ENCODE measurements around the gene CACNA1C. TPM values are rescaled to one million over a fixed set of nuclear protein-coding genes. Genes with fewer than 3 reads are reported as not detected.

The CACNA1C gene
- total RNA-seq, 1 donor from 2014 or later, result 11.7 TPM

DNA sequence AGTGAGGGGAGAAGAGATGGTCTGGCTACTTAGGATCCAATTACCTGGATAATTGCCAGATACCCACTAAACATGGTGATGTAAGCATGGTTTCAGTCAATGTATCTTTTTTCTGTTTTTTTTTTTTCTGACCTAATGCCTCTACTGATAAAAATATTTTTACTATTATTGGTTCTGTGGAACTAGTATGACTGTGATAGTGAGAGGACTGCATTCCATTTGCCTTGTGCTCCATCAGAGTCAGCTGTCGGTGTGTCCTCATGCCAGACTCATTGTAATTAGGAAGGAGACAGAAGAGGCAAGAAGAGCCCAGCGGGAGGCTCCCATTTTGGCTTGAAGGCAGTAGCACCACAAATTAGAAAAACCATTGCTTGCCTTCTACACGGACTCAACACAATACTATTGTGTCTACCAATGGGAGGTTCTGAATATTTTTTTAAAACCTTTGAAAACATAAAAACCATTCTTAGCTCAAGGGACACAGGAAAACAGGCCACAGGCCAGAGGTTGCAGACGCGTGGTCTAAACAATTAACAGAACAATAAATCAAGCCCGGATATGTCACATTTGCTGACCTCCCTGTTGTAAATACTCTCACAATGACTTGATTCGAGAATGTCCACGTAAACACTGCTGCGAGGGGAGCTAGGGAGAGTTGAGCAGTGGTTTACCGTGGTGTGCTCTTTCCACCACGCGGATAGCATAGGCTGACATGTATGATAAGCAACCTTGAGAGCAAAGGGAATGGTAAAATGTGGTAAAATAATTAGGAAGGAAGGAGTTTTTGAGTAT is 35.0 kb upstream of the CACNA1C start:
- H3K4me3 Mint-ChIP-seq (ENCODE audit: low read depth), result no peak overlapping the region
- TF ChIP-seq, protein P1, sequence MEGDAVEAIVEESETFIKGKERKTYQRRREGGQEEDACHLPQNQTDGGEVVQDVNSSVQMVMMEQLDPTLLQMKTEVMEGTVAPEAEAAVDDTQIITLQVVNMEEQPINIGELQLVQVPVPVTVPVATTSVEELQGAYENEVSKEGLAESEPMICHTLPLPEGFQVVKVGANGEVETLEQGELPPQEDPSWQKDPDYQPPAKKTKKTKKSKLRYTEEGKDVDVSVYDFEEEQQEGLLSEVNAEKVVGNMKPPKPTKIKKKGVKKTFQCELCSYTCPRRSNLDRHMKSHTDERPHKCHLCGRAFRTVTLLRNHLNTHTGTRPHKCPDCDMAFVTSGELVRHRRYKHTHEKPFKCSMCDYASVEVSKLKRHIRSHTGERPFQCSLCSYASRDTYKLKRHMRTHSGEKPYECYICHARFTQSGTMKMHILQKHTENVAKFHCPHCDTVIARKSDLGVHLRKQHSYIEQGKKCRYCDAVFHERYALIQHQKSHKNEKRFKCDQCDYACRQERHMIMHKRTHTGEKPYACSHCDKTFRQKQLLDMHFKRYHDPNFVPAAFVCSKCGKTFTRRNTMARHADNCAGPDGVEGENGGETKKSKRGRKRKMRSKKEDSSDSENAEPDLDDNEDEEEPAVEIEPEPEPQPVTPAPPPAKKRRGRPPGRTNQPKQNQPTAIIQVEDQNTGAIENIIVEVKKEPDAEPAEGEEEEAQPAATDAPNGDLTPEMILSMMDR (IDR thresholded peaks at IDR 0.05; ENCODE audit: unreplicated experiment), result no peak
- no peaks in the 10 kb centered on the region for H3K9me3 Mint-ChIP-seq (ENCODE audit: low read depth)
- no peak overlapping the region for H3K27ac Mint-ChIP-seq
- no peak for DNase-seq (ENCODE audit: low spot score, unreplicated experiment)
- H3K4me1 Mint-ChIP-seq (ENCODE audit: low read depth), result peaks cover 10% of the 10 kb centered on the region
- H3K27me3 Mint-ChIP-seq, result peaks cover 7% of the 10 kb centered on the region
- H3K36me3 Mint-ChIP-seq (ENCODE audit: insufficient read depth), result no peaks in the 10 kb centered on the region

DNA sequence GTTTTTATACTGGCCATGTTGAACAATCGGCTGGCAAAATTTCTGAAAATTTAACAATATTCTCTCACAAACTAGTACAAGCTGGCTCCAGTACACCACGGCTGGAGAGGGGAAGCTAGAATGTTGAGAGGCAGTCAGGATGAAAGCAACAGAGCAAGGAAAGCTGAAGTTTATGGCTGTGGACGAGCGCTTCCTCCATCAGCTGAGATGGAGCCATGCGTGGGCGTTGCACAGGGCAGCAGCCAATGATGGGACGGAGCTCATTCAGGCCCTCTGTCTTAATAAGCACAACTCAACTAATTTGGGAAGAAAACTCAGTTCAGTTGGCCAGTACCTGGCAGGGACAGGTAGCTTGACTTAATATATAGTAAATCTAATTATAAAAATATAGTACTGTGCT is 34.4 kb upstream of the CACNA1C start:
- Mint-ChIP-seq H3K4me3 (ENCODE audit: low read depth) (no peak overlapping the region), H3K9me3 (ENCODE audit: low read depth) (no peaks in the 10 kb centered on the region)

DNA sequence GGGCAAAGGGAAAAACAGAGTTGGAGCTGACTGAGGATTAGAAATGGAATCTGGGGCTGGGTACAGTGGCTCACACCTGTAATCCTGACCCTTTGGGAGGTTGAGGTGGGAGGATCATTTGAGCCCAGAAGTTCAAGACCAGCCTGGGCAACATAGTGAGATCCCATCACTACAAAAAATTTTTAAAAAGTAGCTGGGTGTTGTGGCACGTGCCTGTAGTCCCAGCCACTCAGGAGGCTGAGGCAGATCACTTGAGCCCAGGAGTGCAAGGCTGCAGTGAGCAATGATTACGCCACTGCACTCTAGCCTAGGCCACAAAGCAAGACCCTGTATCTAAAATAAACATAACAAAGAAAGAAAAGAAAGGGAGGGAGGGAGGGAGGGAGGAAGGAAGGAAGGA is 33.7 kb upstream of the CACNA1C start:
- Mint-ChIP-seq H3K27me3 (peaks cover 16% of the 10 kb centered on the region), H3K36me3 (ENCODE audit: insufficient read depth) (no peaks in the 10 kb centered on the region), H3K27ac (no peak overlapping the region), H3K4me3 (ENCODE audit: low read depth) (no peak overlapping the region), H3K9me3 (ENCODE audit: low read depth) (no peaks in the 10 kb centered on the region), H3K4me1 (ENCODE audit: low read depth) (peaks cover 2% of the 10 kb centered on the region)
- no peak for DNase-seq (ENCODE audit: low spot score, unreplicated experiment)
- TF ChIP-seq, protein P1 (IDR thresholded peaks at IDR 0.05; ENCODE audit: unreplicated experiment), result no peak

More for the DNA sequence above, 34.4 kb upstream of the CACNA1C start:
- Mint-ChIP-seq H3K4me1 (ENCODE audit: low read depth) (peaks cover 10% of the 10 kb centered on the region), H3K36me3 (ENCODE audit: insufficient read depth) (no peaks in the 10 kb centered on the region), H3K27me3 (peaks cover 11% of the 10 kb centered on the region), H3K27ac (no peak overlapping the region)
- DNase-seq (ENCODE audit: low spot score, unreplicated experiment), result no peak
- TF ChIP-seq, protein P1 (IDR thresholded peaks at IDR 0.05; ENCODE audit: unreplicated experiment), result no peak

DNA sequence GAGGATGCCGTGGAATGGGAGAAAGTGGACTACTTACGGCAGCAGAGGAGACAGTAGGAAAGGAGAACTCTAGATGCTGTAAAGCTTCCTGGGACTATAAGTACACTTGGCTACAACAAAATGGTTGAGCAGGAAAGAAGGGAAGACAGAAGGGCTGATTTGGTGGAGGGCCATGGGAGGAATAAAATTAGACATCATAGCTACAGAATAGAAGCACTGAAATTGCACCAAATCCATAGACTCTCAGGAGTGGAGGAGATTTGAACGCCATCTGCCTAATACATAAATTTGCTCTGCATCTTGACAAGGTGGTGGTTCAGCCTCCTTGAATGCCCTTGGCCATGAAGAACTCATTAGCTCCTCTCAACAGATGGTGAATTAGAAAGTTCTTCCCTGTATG is 32.3 kb upstream of the CACNA1C start:
- H3K27ac Mint-ChIP-seq, result no peak overlapping the region

DNA sequence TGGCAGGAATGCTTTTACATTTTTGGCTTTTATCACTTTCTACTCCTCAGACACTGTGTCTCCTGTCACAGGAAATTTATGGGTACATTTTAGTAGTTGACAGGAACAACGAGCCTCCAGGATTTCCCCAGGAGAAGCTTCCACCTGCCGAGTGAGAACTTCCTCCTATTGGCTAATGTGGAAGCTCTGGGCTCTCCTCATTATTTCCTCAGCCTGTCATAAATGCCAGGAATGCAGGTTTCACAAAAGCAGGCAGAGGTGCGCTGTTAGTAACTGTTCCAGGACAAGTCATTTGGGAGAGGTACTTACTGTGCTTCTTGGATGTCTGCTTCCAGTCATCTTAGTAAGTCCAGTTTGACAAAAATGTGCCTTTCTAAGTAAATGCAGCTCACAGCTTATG is 29.4 kb upstream of the CACNA1C start:
- Mint-ChIP-seq H3K36me3 (ENCODE audit: insufficient read depth) (no peaks in the 10 kb centered on the region), H3K9me3 (ENCODE audit: low read depth) (no peaks in the 10 kb centered on the region), H3K4me3 (ENCODE audit: low read depth) (no peak overlapping the region), H3K27ac (no peak overlapping the region), H3K27me3 (peaks cover 24% of the 10 kb centered on the region), H3K4me1 (ENCODE audit: low read depth) (no peaks in the 10 kb centered on the region)
- no peak for DNase-seq (ENCODE audit: low spot score, unreplicated experiment)
- TF ChIP-seq, protein P1 (IDR thresholded peaks at IDR 0.05; ENCODE audit: unreplicated experiment), result no peak

More for the DNA sequence above, 32.3 kb upstream of the CACNA1C start:
- TF ChIP-seq, protein P1 (IDR thresholded peaks at IDR 0.05; ENCODE audit: unreplicated experiment), result no peak
- Mint-ChIP-seq H3K27me3 (peaks cover 24% of the 10 kb centered on the region), H3K9me3 (ENCODE audit: low read depth) (no peaks in the 10 kb centered on the region), H3K4me1 (ENCODE audit: low read depth) (no peaks in the 10 kb centered on the region), H3K4me3 (ENCODE audit: low read depth) (no peak overlapping the region), H3K36me3 (ENCODE audit: insufficient read depth) (no peaks in the 10 kb centered on the region)
- DNase-seq (ENCODE audit: low spot score, unreplicated experiment), result no peak

Measured in progenitor cell of endocrine pancreas (in vitro differentiated cells).